Osteocyte (in vitro differentiated cells): Measurements from ENCODE around the gene ASTN1. TPM values are rescaled to one million over a fixed set of nuclear protein-coding genes. Genes with fewer than 3 reads are reported as not detected.

ENCODE experiments used
- DNase-seq: peaks from one replicate; pipeline ENCODE4 v3.0.0; 2021; ENCODE audit warnings: mixed read lengths; ENCODE audit not compliant: unreplicated experiment; ENCODE audit errors: extremely low spot score
- H3K27ac Mint-ChIP-seq: one replicate; pipeline ENCODE4 v1.8.0; 2021; ENCODE audit warnings: mild to moderate bottlenecking, mixed read lengths; ENCODE audit not compliant: unreplicated experiment
- H3K27me3 Mint-ChIP-seq: one replicate; pipeline ENCODE4 v1.8.0; 2021; ENCODE audit warnings: mixed read lengths; ENCODE audit not compliant: unreplicated experiment
- H3K36me3 Mint-ChIP-seq: one replicate; pipeline ENCODE4 v1.8.0; 2021; ENCODE audit warnings: mixed read lengths; ENCODE audit not compliant: unreplicated experiment
- H3K4me1 Mint-ChIP-seq: one replicate; pipeline ENCODE4 v1.8.0; 2021; ENCODE audit warnings: mixed read lengths; ENCODE audit not compliant: unreplicated experiment
- H3K4me3 Mint-ChIP-seq: one replicate; pipeline ENCODE4 v1.8.0; 2021; ENCODE audit warnings: mild to moderate bottlenecking, moderate library complexity, mixed read lengths; ENCODE audit not compliant: unreplicated experiment
- H3K9me3 Mint-ChIP-seq: one replicate; pipeline ENCODE4 v1.8.0; 2021; ENCODE audit warnings: mixed read lengths; ENCODE audit not compliant: unreplicated experiment
- CTCF ChIP-seq: fragments of 200-600 bp; sonication (generic); IDR thresholded peaks from 2 replicates; pipeline ENCODE4 v1.5.0; 2021; ENCODE audit warnings: antibody characterized with exemption, mild to moderate bottlenecking, moderate library complexity
- total RNA-seq: library from RNA; stranded (reverse); gene quantifications from 2 replicates; pipeline ENCODE4 v1.2.1, GENCODE V29; 2021

ASTN1 gene
- total RNA-seq, 1 donor from 2014 or later: not detected

GRCh38 chr1:176877557-176877956, 287.0 kb downstream of the ASTN1 start:
- Mint-ChIP-seq H3K4me1 (no peaks in the 10 kb centered on the region), H3K4me3 (no peak overlapping the region), H3K9me3 (no peaks in the 10 kb centered on the region), H3K27ac (no peak overlapping the region), H3K27me3 (no peaks in the 10 kb centered on the region), H3K36me3 (no peaks in the 10 kb centered on the region)
- DNase-seq: no peak
- no peak for TF ChIP-seq CTCF

- TF ChIP-seq CTCF: no peak
- Mint-ChIP-seq H3K27me3 (no peaks in the 10 kb centered on the region), H3K9me3 (no peaks in the 10 kb centered on the region), H3K27ac (no peak overlapping the region), H3K4me3 (no peak overlapping the region), H3K4me1 (no peaks in the 10 kb centered on the region), H3K36me3 (no peaks in the 10 kb centered on the region)
- no peak for DNase-seq
Observed at GRCh38 chr1:176876966-176877515, 287.5 kb downstream of the ASTN1 start.

GRCh38 chr1:176869577-176869976, 294.9 kb downstream of the ASTN1 start:
- no peak for TF ChIP-seq CTCF
- no peak overlapping the region for H3K27ac Mint-ChIP-seq
- no peaks in the 10 kb centered on the region for H3K4me1 Mint-ChIP-seq
- no peak for DNase-seq
- H3K27me3 Mint-ChIP-seq: no peaks in the 10 kb centered on the region
- H3K36me3 Mint-ChIP-seq: no peaks in the 10 kb centered on the region
- H3K4me3 Mint-ChIP-seq: no peak overlapping the region
- no peaks in the 10 kb centered on the region for H3K9me3 Mint-ChIP-seq

GRCh38 chr1:176866011-176866714, 298.3 kb downstream of the ASTN1 start:
- no peak for DNase-seq
- Mint-ChIP-seq H3K4me3 (no peak overlapping the region), H3K27me3 (no peaks in the 10 kb centered on the region)

More at GRCh38 chr1:176866011-176866714, 298.3 kb downstream of the ASTN1 start:
- Mint-ChIP-seq H3K4me1 (no peaks in the 10 kb centered on the region), H3K36me3 (no peaks in the 10 kb centered on the region), H3K27ac (no peak overlapping the region), H3K9me3 (no peaks in the 10 kb centered on the region)
- no peak for TF ChIP-seq CTCF
